Esophagus muscularis mucosa (tissue), 4 donors: Measurements from ENCODE around the gene AP1S3. TPM values are rescaled to one million over a fixed set of nuclear protein-coding genes. Genes with fewer than 3 reads are reported as not detected.
A peak's percentile ranks its signal among the peaks of the same experiment; 100 is the strongest.

ENCODE experiments used
- DNase-seq: peaks from one replicate; pipeline ENCODE4 v3.0.0-alpha.2; 2017; ENCODE audit errors: extremely low spot score
- H3K27ac ChIP-seq, 4 donors: fragments of 200-600 bp; sonication (generic); replicated peaks in 1 of 4; 1 replicate in 3 of 4; 2 replicates in 1 of 4; pipeline ENCODE4 v1.5.1; 2016 to 2019; ENCODE audit warnings: mild to moderate bottlenecking in 1 of 4
- H3K27me3 ChIP-seq, 4 donors: fragments of 200-600 bp; sonication (generic); one replicate each; pipeline versions ENCODE4 v1.5.1 to v1.6.0; 2016 to 2019
- H3K36me3 ChIP-seq, 4 donors: fragments of 200-600 bp; sonication (generic); one replicate each; pipeline ENCODE4 v1.5.1; 2016 to 2019
- H3K4me1 ChIP-seq, 4 donors: fragments of 200-600 bp; sonication (generic); one replicate each; pipeline ENCODE4 v1.5.1; 2016 to 2019
- H3K4me3 ChIP-seq, 4 donors: fragments of 200-600 bp; sonication (generic); 1 replicate in 2 of 4; 2 replicates in 2 of 4; pipeline ENCODE4 v1.5.1; 2016 to 2019; ENCODE audit warnings: mild to moderate bottlenecking in 4 of 4, moderate library complexity in 1 of 4
- H3K9me3 ChIP-seq, 4 donors: fragments of 200-600 bp; sonication (generic); 1 replicate in 3 of 4; 2 replicates in 1 of 4; pipeline ENCODE4 v1.5.1; 2016 to 2019
- CTCF ChIP-seq, 3 experiments: fragments of 200-600 bp in 2 of 3; fragments of 450-650 bp in 1 of 3; sonication (generic) in 2 of 3; IDR thresholded peaks; one replicate each; pipeline ENCODE4 v1.5.1; 2017 to 2019; ENCODE audit warnings: antibody characterized with exemption in 3 of 3, mild to moderate bottlenecking in 2 of 3, moderate library complexity in 1 of 3
- EP300 ChIP-seq: sonication (generic); formaldehyde crosslinking; IDR thresholded peaks from one replicate; pipeline ENCODE4 v1.6.1; 2017; ENCODE audit warnings: antibody characterized with exemption
- POLR2A ChIP-seq: fragments of 450-650 bp; IDR thresholded peaks from one replicate; pipeline ENCODE4 v1.6.1; 2017; ENCODE audit warnings: antibody characterized with exemption, moderate library complexity, mild to moderate bottlenecking, low read depth
- POLR2AphosphoS5 ChIP-seq, 2 donors: sonication (generic); formaldehyde crosslinking; IDR thresholded peaks; one replicate each; pipeline ENCODE4 v1.6.1; 2017; ENCODE audit warnings: antibody characterized with exemption in 2 of 2
- WGBS: methylation state at CpG from one replicate; pipeline ENCODE4 v1.1.5; 2018; 5-methylcytosine and 5-hydroxymethylcytosine counted together
- intact Hi-C: fragments of 100-400 bp; cut with DNase I; formaldehyde crosslinking; loops from one replicate; pipeline ENCODE4 v1.15.1; 2023
- total RNA-seq, 4 donors: library from RNA; depleted of rRNA; stranded (reverse); fragments of >200 nt; gene quantifications; one replicate each; pipeline versions ENCODE4 v1.1.0 to v1.2.1, GENCODE V29; 2016

The AP1S3 gene
- total RNA-seq, 4 donors from 2014 or later, result 0.40 to 2.7 (median 0.85) TPM

- 94% methylated on average over 3 of the region's 3 CpGs for WGBS
- no peaks in the 10 kb centered on the region for H3K36me3 ChIP-seq
- TF ChIP-seq EP300 (no peak), POLR2A (no peak), CTCF (IDR thresholded peaks at IDR 0.05) (no peak), POLR2AphosphoS5 (IDR thresholded peaks at IDR 0.05) (no peak)
- H3K4me3 ChIP-seq, result no peak overlapping the region
- H3K9me3 ChIP-seq, result no peaks in the 10 kb centered on the region
- no peaks in the 10 kb centered on the region for H3K4me1 ChIP-seq
- no peak for DNase-seq
- H3K27me3 ChIP-seq, result no peaks in the 10 kb centered on the region
- intact Hi-C loops, result no loop called here
- H3K27ac ChIP-seq, result no peak overlapping the region
Observed at GRCh38 chr2:223732346-223732745, 105.0 kb downstream of the AP1S3 start.

- DNase-seq, result no peak
- H3K27me3 ChIP-seq, result no peaks in the 10 kb centered on the region
- TF ChIP-seq POLR2AphosphoS5 (IDR thresholded peaks at IDR 0.05), result no peak
- TF ChIP-seq CTCF (IDR thresholded peaks at IDR 0.05), result no peak
- no peak for TF ChIP-seq EP300
- no peak for TF ChIP-seq POLR2A
- intact Hi-C loops, result no loop called here
- H3K27ac ChIP-seq, result no peak overlapping the region
- no peaks in the 10 kb centered on the region for H3K9me3 ChIP-seq
- no peaks in the 10 kb centered on the region for H3K4me1 ChIP-seq
- no peaks in the 10 kb centered on the region for H3K36me3 ChIP-seq
- WGBS, result 73% methylated on average over 2 of the region's 2 CpGs
- no peak overlapping the region for H3K4me3 ChIP-seq
Observed at GRCh38 chr2:223731503-223731902, 105.9 kb downstream of the AP1S3 start.

GRCh38 chr2:223729781-223730180, 107.6 kb downstream of the AP1S3 start:
- H3K36me3 ChIP-seq, result no peaks in the 10 kb centered on the region
- TF ChIP-seq POLR2A (no peak), CTCF (IDR thresholded peaks at IDR 0.05) (no peak)
- H3K9me3 ChIP-seq, result no peaks in the 10 kb centered on the region
- H3K4me1 ChIP-seq, result peaks cover 12 to 14% (median 13%) of the 10 kb centered on the region in 4 donors
- H3K27me3 ChIP-seq, result no peaks in the 10 kb centered on the region
- no peak overlapping the region for H3K27ac ChIP-seq
- intact Hi-C loops, result no loop called here
- H3K4me3 ChIP-seq, result no peak overlapping the region
- DNase-seq, result no peak
- 98% methylated on average over 2 of the region's 2 CpGs for WGBS

- no peaks in the 10 kb centered on the region for H3K36me3 ChIP-seq
- H3K4me1 ChIP-seq, result peaks cover 13 to 16% (median 15%) of the 10 kb centered on the region in 4 donors
- DNase-seq, result no peak
- no peak overlapping the region for H3K4me3 ChIP-seq
- H3K27ac ChIP-seq, result no peak overlapping the region
- intact Hi-C loops, result no loop called here
- TF ChIP-seq POLR2A (no peak), CTCF (IDR thresholded peaks at IDR 0.05) (peak; percentile 27 to 34 (median 33))
- H3K9me3 ChIP-seq, result no peaks in the 10 kb centered on the region
- H3K27me3 ChIP-seq, result no peaks in the 10 kb centered on the region
- WGBS, result 61% methylated on average over 7 of the region's 7 CpGs
Observed at GRCh38 chr2:223727562-223727961, 109.8 kb downstream of the AP1S3 start.
